Karpas-422 (cell line): ENCODE results near the gene PIRT. TPM values are rescaled to one million over a fixed set of nuclear protein-coding genes. Genes with fewer than 3 reads are reported as not detected.
A peak's percentile ranks its signal among the peaks of the same experiment; 100 is the strongest.
"Not testable (repeated sequence)": the region's sequence is repeated elsewhere in the genome, so short reads cannot be mapped to it uniquely, and the experiment has no call there.

Experiments used
- DNase-seq: peaks from one replicate; pipeline ENCODE4 v3.0.0-alpha.2; 2015
- H2AFZ ChIP-seq: fragments of 200-600 bp; sonication (generic); 2 replicates; pipeline ENCODE4 v1.6.1; 2014; ENCODE audit warnings: antibody characterized with exemption, low read length, mixed read lengths
- H3K27ac ChIP-seq: fragments of 200-600 bp; sonication (generic); 2 replicates; pipeline ENCODE4 v1.5.1; 2014; ENCODE audit warnings: mild to moderate bottlenecking, low read length, moderate library complexity
- H3K27me3 ChIP-seq: fragments of 200-600 bp; sonication (generic); 2 replicates; pipeline ENCODE4 v1.6.1; 2014; ENCODE audit warnings: low read length, mixed read lengths
- H3K36me3 ChIP-seq: fragments of 200-600 bp; sonication (generic); 2 replicates; pipeline ENCODE4 v1.6.1; 2014; ENCODE audit warnings: low read length, mixed read lengths; ENCODE audit not compliant: insufficient read depth
- H3K4me1 ChIP-seq: fragments of 200-600 bp; sonication (generic); 2 replicates; pipeline ENCODE4 v1.6.1; 2014; ENCODE audit warnings: mild to moderate bottlenecking, low read length, mixed read lengths
- H3K4me2 ChIP-seq: fragments of 200-600 bp; sonication (generic); 2 replicates; pipeline ENCODE4 v1.6.1; 2014; ENCODE audit warnings: low read length, low read depth, mild to moderate bottlenecking; ENCODE audit not compliant: poor library complexity, severe bottlenecking
- H3K4me3 ChIP-seq: fragments of 200-600 bp; sonication (generic); 2 replicates; pipeline ENCODE4 v1.5.1; 2014; ENCODE audit warnings: mild to moderate bottlenecking, antibody characterized with exemption, low read length, mixed read lengths
- H3K79me2 ChIP-seq: fragments of 200-600 bp; sonication (generic); 2 replicates; pipeline ENCODE4 v1.6.1; 2014; ENCODE audit warnings: mild to moderate bottlenecking, low read length, mixed read lengths
- H3K9ac ChIP-seq: fragments of 200-600 bp; sonication (generic); 2 replicates; pipeline ENCODE4 v1.6.0; 2014; ENCODE audit warnings: low read length
- H3K9me2 ChIP-seq: fragments of 200-600 bp; sonication (generic), shearing (Covaris generic); replicated peaks from 2 replicates; pipeline ENCODE4 v1.6.0; 2014; ENCODE audit warnings: mild to moderate bottlenecking, low read length, moderate library complexity; ENCODE audit not compliant: insufficient read depth
- H3K9me3 ChIP-seq: fragments of 300-700, 200-600 bp; sonication (generic); 2 replicates; pipeline ENCODE4 v1.6.1; 2014; ENCODE audit warnings: low read length, mixed read lengths
- H4K20me1 ChIP-seq: fragments of 200-600 bp; sonication (generic); 2 replicates; pipeline ENCODE4 v1.6.1; 2014; ENCODE audit warnings: mild to moderate bottlenecking, antibody characterized with exemption, low read length, low read depth; ENCODE audit not compliant: insufficient read depth
- total RNA-seq: library from RNA; depleted of rRNA; stranded (reverse); fragments of >200 nt; shearing (Covaris generic); gene quantifications from 2 replicates; pipeline ENCODE4 v1.2.3, GENCODE V29; 2014; ENCODE audit warnings: low replicate concordance

The PIRT gene
- total RNA-seq, 1 experiment from 2014 or later: not detected

DNA sequence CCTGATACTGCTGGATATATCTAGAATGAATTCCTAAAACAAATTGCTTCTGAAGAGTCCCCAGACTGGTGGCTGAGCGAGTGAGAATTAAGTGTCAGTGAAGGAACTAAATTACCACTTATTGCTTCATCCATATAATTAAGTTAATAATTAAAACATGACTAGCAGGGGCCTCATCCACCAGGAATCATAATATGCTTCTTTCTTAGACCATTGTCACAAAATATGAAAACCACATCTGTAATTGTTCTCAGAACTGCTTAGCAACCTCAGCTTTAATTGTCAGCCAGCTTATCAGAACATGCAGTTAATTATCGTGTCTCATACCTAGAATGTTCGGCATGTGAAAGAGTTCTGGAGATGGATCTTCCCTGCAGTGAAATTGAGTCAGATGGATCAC, 21.2 kb upstream of the PIRT start:
- Histone ChIP-seq H3K4me2 (no peak overlapping the region), H3K27me3 (no peaks in the 10 kb centered on the region), H3K79me2 (no peaks in the 10 kb centered on the region), H4K20me1 (no peaks in the 10 kb centered on the region), H3K9ac (no peak overlapping the region), H3K4me1 (no peaks in the 10 kb centered on the region), H3K27ac (no peak overlapping the region), H3K9me2 (no peaks in the 10 kb centered on the region), H3K9me3 (no peaks in the 10 kb centered on the region), H3K36me3 (no peaks in the 10 kb centered on the region), H3K4me3 (no peak overlapping the region), H2AFZ (no peak overlapping the region)
- DNase-seq: no peak

GRCh38 chr17:10857976-10858375, 20.1 kb upstream of the PIRT start:
- Histone ChIP-seq H3K9ac (no peak overlapping the region), H3K4me2 (no peak overlapping the region)
- DNase-seq: no peak

GRCh38 chr17:10846636-10847035, 8.7 kb upstream of the PIRT start:
- H3K9me3 ChIP-seq, H3K4me2 ChIP-seq, DNase-seq, H4K20me1 ChIP-seq, H3K79me2 ChIP-seq, H3K4me3 ChIP-seq, H3K27me3 ChIP-seq, H3K27ac ChIP-seq, H3K9ac ChIP-seq, H3K4me1 ChIP-seq, H3K9me2 ChIP-seq, H2AFZ ChIP-seq, H3K36me3 ChIP-seq: not testable (repeated sequence)

More at GRCh38 chr17:10857976-10858375, 20.1 kb upstream of the PIRT start:
- no peak overlapping the region for H3K27ac ChIP-seq
- no peak overlapping the region for H2AFZ ChIP-seq
- no peaks in the 10 kb centered on the region for H3K9me2 ChIP-seq
- H3K27me3 ChIP-seq: no peaks in the 10 kb centered on the region
- H3K9me3 ChIP-seq: no peaks in the 10 kb centered on the region
- no peak overlapping the region for H3K4me3 ChIP-seq
- no peaks in the 10 kb centered on the region for H3K79me2 ChIP-seq
- H3K36me3 ChIP-seq: no peaks in the 10 kb centered on the region
- no peaks in the 10 kb centered on the region for H3K4me1 ChIP-seq
- H4K20me1 ChIP-seq: no peaks in the 10 kb centered on the region

- H3K9me3 ChIP-seq: no peaks in the 10 kb centered on the region
- H3K9ac ChIP-seq: no peak overlapping the region
- no peaks in the 10 kb centered on the region for H3K27me3 ChIP-seq
- no peak overlapping the region for H3K27ac ChIP-seq
- H4K20me1 ChIP-seq: no peaks in the 10 kb centered on the region
- no peaks in the 10 kb centered on the region for H3K36me3 ChIP-seq
- no peak overlapping the region for H3K4me2 ChIP-seq
- no peak overlapping the region for H3K4me3 ChIP-seq
- no peak overlapping the region for H2AFZ ChIP-seq
- peaks cover 4% of the 10 kb centered on the region; the same call in 1 of the 2 replicates for H3K4me1 ChIP-seq
- no peaks in the 10 kb centered on the region for H3K9me2 ChIP-seq
- DNase-seq: no peak
- H3K79me2 ChIP-seq: no peaks in the 10 kb centered on the region
Observed at GRCh38 chr17:10845388-10845751, 7.5 kb upstream of the PIRT start.

- Histone ChIP-seq H3K4me1 (peaks cover 4% of the 10 kb centered on the region; the same call in 1 of the 2 replicates), H3K9me3 (no peaks in the 10 kb centered on the region), H4K20me1 (no peaks in the 10 kb centered on the region), H3K4me2 (peak overlapping the region; percentile 45), H3K27me3 (no peaks in the 10 kb centered on the region), H3K36me3 (no peaks in the 10 kb centered on the region), H3K79me2 (no peaks in the 10 kb centered on the region), H3K27ac (no peak overlapping the region), H3K9me2 (no peaks in the 10 kb centered on the region), H3K9ac (no peak overlapping the region), H3K4me3 (no peak overlapping the region), H2AFZ (no peak overlapping the region)
- DNase-seq: peak; percentile 84
Observed at GRCh38 chr17:10844621-10845387, 6.9 kb upstream of the PIRT start.

- Histone ChIP-seq H3K4me3 (no peak overlapping the region), H3K79me2 (no peaks in the 10 kb centered on the region), H3K36me3 (no peaks in the 10 kb centered on the region), H3K27me3 (no peaks in the 10 kb centered on the region), H3K27ac (no peak overlapping the region), H2AFZ (no peak overlapping the region), H3K9ac (no peak overlapping the region), H4K20me1 (no peaks in the 10 kb centered on the region), H3K9me2 (no peaks in the 10 kb centered on the region), H3K9me3 (no peaks in the 10 kb centered on the region), H3K4me1 (peaks cover 4% of the 10 kb centered on the region; the same call in 1 of the 2 replicates), H3K4me2 (no peak overlapping the region)
- no peak for DNase-seq
Observed at GRCh38 chr17:10843811-10844210, 5.9 kb upstream of the PIRT start.

DNA sequence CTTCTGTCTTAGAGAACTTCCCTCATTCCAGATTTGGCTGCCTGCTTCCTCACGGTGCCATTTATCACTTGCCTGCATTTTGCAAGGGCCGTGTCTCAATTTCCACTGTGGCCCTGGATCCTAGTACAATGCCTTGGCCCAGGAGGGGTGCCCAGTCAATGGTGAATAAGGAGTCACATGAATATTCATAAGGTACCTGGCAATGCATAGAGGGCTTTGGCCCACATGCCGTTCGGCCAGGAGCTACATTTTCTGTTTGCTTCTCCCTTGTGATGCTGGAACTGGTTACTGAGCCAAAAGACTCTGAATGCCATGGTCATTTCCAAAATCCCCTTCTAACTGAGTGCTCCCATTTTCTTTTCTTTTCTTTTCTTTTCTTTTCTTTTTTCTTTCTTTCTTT, 4.8 kb upstream of the PIRT start:
- H3K79me2 ChIP-seq: no peaks in the 10 kb centered on the region
- peaks cover 4% of the 10 kb centered on the region; the same call in 1 of the 2 replicates for H3K4me1 ChIP-seq

DNA sequence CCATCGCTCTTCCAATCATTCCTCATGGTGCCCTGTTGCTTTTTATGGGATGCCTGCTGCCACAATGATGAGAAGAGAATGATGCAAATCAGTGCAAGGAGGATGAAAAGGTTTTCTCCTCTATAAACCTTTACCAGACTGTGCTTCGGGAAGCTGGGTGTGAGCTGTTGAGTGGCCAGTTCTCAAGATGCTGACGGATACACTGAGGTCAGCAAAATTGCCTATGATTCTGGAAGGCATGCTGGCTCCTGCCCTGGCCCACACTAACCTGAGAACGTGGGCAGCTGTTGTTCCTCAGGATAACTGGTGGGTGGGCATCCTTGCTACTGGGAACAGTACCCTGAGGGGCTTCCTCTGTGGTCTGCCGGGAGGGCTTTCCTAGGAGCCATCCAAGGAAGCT, 795 bp upstream of the PIRT start:
- Histone ChIP-seq H3K4me1 (no peaks in the 10 kb centered on the region), H3K79me2 (no peaks in the 10 kb centered on the region), H3K27ac (no peak overlapping the region), H3K4me2 (no peak overlapping the region), H3K9ac (no peak overlapping the region), H3K4me3 (no peak overlapping the region), H4K20me1 (no peaks in the 10 kb centered on the region), H3K9me2 (no peaks in the 10 kb centered on the region), H3K36me3 (no peaks in the 10 kb centered on the region), H3K9me3 (no peaks in the 10 kb centered on the region), H3K27me3 (no peaks in the 10 kb centered on the region), H2AFZ (no peak overlapping the region)
- DNase-seq: no peak

More for the DNA sequence above, 4.8 kb upstream of the PIRT start:
- no peak for DNase-seq
- Histone ChIP-seq H4K20me1 (no peaks in the 10 kb centered on the region), H3K9me2 (no peaks in the 10 kb centered on the region), H2AFZ (no peak overlapping the region), H3K9ac (no peak overlapping the region), H3K4me3 (no peak overlapping the region), H3K4me2 (no peak overlapping the region), H3K36me3 (no peaks in the 10 kb centered on the region), H3K9me3 (no peaks in the 10 kb centered on the region), H3K27me3 (no peaks in the 10 kb centered on the region), H3K27ac (no peak overlapping the region)
